Left ventricle myocardium inferior (tissue), 1 donor: ENCODE data around the gene C2orf68. TPM values are rescaled to one million over a fixed set of nuclear protein-coding genes. Genes with fewer than 3 reads are reported as not detected.

Source experiments
- DNase-seq: peaks from one replicate; pipeline ENCODE4 v3.0.0-alpha.2; 2020
- H3K27ac ChIP-seq: fragments of 200-600 bp; replicated peaks from 2 replicates; pipeline ENCODE4 v1.8.0; 2021
- H3K27me3 ChIP-seq: fragments of 200-600 bp; 2 replicates; pipeline ENCODE4 v1.8.0; 2021; ENCODE audit warnings: low read depth
- H3K36me3 ChIP-seq: fragments of 200-600 bp; 2 replicates; pipeline ENCODE4 v1.8.0; 2021
- H3K4me1 ChIP-seq: fragments of 200-600 bp; 2 replicates; pipeline ENCODE4 v1.8.0; 2021
- H3K4me3 ChIP-seq: fragments of 200-600 bp; 2 replicates; pipeline ENCODE4 v1.8.0; 2021; ENCODE audit warnings: mild to moderate bottlenecking, moderate library complexity
- H3K9me3 ChIP-seq: fragments of 200-600 bp; replicated peaks from 2 replicates; pipeline ENCODE4 v1.8.0; 2021
- CTCF ChIP-seq: fragments of 200-600 bp; IDR thresholded peaks from 2 replicates; pipeline ENCODE4 v1.8.0; 2021; ENCODE audit warnings: antibody characterized with exemption, mild to moderate bottlenecking, borderline replicate concordance
- intact Hi-C: fragments of 100-400 bp; cut with micrococcal nuclease; formaldehyde crosslinking; loops from one replicate; pipeline ENCODE4 v1.11.0; 2022
- total RNA-seq: library from RNA; stranded (reverse); fragmentation: NEBNext Ultra II Directional; extraction: Animal tissue kit (Norgen Biotek cat#: 25700); gene quantifications from one replicate; pipeline ENCODE4 v1.2.1, GENCODE V29; 2021
- donor health status: DM: no; HTN: yes; CAD: no; lungs with severe emphysema.

The C2orf68 gene
- total RNA-seq, 1 donor from 2014 or later, result 25.1 TPM

GRCh38 chr2:85600235-85600575 is 11.7 kb downstream of the C2orf68 start:
- Histone ChIP-seq H3K9me3 (no peaks in the 10 kb centered on the region), H3K4me3 (no peak overlapping the region), H3K4me1 (peaks cover 64% of the 10 kb centered on the region), H3K36me3 (peaks cover 33% of the 10 kb centered on the region), H3K27me3 (no peaks in the 10 kb centered on the region), H3K27ac (no peak overlapping the region)
- no peak for TF ChIP-seq CTCF
- no peak for DNase-seq
- intact Hi-C loops, result no loop called here

- Histone ChIP-seq H3K4me1 (peaks cover 62% of the 10 kb centered on the region), H3K4me3 (no peak overlapping the region), H3K27me3 (no peaks in the 10 kb centered on the region), H3K27ac (no peak overlapping the region), H3K9me3 (no peaks in the 10 kb centered on the region), H3K36me3 (peaks cover 33% of the 10 kb centered on the region)
- TF ChIP-seq CTCF, result no peak
- intact Hi-C loops, result no loop called here
- DNase-seq, result no peak
These were observed 12.2 kb downstream of the C2orf68 start for GRCh38 chr2:85599468-85600234.

GRCh38 chr2:85598594-85599340 is 13.1 kb downstream of the C2orf68 start:
- peaks cover 61% of the 10 kb centered on the region for H3K4me1 ChIP-seq

DNA sequence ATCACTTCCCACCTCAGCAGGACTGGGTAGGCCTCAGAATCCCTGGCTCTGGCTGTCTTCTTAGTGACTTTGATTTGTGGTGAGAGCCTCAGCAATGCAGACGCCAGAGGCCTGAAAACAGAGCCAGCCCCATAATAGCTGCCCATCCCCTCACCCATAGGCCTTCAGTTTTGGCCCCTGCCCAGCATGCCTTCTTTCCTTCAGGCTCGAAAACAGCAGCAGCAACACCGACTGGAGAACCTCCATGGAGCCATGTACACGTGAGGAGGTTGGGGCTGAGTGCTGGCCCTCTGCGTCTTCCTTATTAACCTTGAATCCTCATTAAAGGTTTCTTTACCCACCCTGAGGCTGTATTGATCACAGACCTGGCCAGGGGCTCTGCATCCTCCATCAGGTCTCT is 14.6 kb downstream of the C2orf68 start:
- H3K4me1 ChIP-seq, result peaks cover 55% of the 10 kb centered on the region
- H3K27ac ChIP-seq, result no peak overlapping the region

More at GRCh38 chr2:85598594-85599340, 13.1 kb downstream of the C2orf68 start:
- no peak overlapping the region for H3K27ac ChIP-seq
- H3K36me3 ChIP-seq, result peaks cover 33% of the 10 kb centered on the region
- no peaks in the 10 kb centered on the region for H3K27me3 ChIP-seq
- H3K9me3 ChIP-seq, result no peaks in the 10 kb centered on the region
- H3K4me3 ChIP-seq, result no peak overlapping the region
- TF ChIP-seq CTCF, result no peak
- no peak for DNase-seq
- intact Hi-C loops, result no loop called here

More for the DNA sequence above, 14.6 kb downstream of the C2orf68 start:
- no peak overlapping the region for H3K4me3 ChIP-seq
- no peaks in the 10 kb centered on the region for H3K9me3 ChIP-seq
- no peak for TF ChIP-seq CTCF
- intact Hi-C loops, result no loop called here
- peaks cover 33% of the 10 kb centered on the region for H3K36me3 ChIP-seq
- no peak for DNase-seq
- no peaks in the 10 kb centered on the region for H3K27me3 ChIP-seq
